Endothelial cell of umbilical vein (primary cell): ENCODE measurements around the gene PKP3. TPM values are rescaled to one million over a fixed set of nuclear protein-coding genes. Genes with fewer than 3 reads are reported as not detected.

Experiments used
- BruUV-seq: library from RNA; stranded (reverse); fragments of 400-500 nt; replicated peaks from 2 replicates; lab custom pipeline; 2021; lab: Mats Ljungman, UMichigan
- CTCF ChIA-PET: fragments of 300-600, 350-600 bp; sonication (Branson Sonifier 250); formaldehyde crosslinking; loops from one replicate; lab custom pipeline; 2021; ENCODE audit warnings: antibody characterized with exemption, inconsistent platforms; lab: Charles Lee
- POLR2A ChIA-PET: fragments of 300-600, 350-600 bp; sonication (Branson Sonifier 250); formaldehyde crosslinking; loops from one replicate; lab custom pipeline; 2021; ENCODE audit warnings: antibody characterized with exemption, inconsistent platforms; lab: Charles Lee
- DNase-seq: peaks from one replicate; pipeline ENCODE4 v3.0.0-alpha.2; 2011; ENCODE audit warnings: low read depth, low spot score
- FAIRE-seq: peaks from 2 replicates; lab custom pipeline; 2011; peaks lifted over from hg19 to GRCh38; lab: Jason Lieb, UNC
- H2AFZ ChIP-seq: 2 replicates; pipeline ENCODE4 v1.6.0; 2012; ENCODE audit warnings: low read depth, low read length, control low read depth, inconsistent platforms
- H3K27ac ChIP-seq: 2 replicates; pipeline ENCODE4 v1.5.1; 2011; ENCODE audit warnings: low read depth, mild to moderate bottlenecking, control low read depth, low read length, moderate library complexity; ENCODE audit not compliant: insufficient read depth
- H3K27me3 ChIP-seq, 2 experiments: 2 replicates each; pipeline versions ENCODE4 v1.6.0 to v1.6.1; 2011; ENCODE audit warnings: low read length in 2 of 2, mixed read lengths in 1 of 2; ENCODE audit not compliant: control insufficient read depth in 2 of 2, insufficient read depth in 2 of 2
- H3K36me3 ChIP-seq, 2 experiments: 2 replicates in 1 of 2; 3 replicates in 1 of 2; pipeline ENCODE4 v1.5.1; 2011; ENCODE audit warnings: low read length in 2 of 2, mild to moderate bottlenecking in 1 of 2, moderate library complexity in 1 of 2; ENCODE audit not compliant: control insufficient read depth in 2 of 2, insufficient read depth in 2 of 2; ENCODE audit errors: extremely low read depth in 1 of 2
- H3K4me1 ChIP-seq: 3 replicates; pipeline ENCODE4 v1.5.1; 2011; ENCODE audit warnings: mild to moderate bottlenecking, low read length; ENCODE audit not compliant: control insufficient read depth, insufficient read depth; ENCODE audit errors: extremely low read depth
- H3K4me2 ChIP-seq: 2 replicates; pipeline ENCODE4 v1.6.1; 2011; ENCODE audit warnings: low read length, control low read depth, mixed read lengths; ENCODE audit not compliant: insufficient read depth
- H3K4me3 ChIP-seq, 3 experiments: fragments of 200-600 bp in 1 of 3; sonication (generic), shearing (Covaris generic) in 1 of 3; replicated peaks in 1 of 3; 2 replicates each; pipeline ENCODE4 v1.5.1; 2011 to 2016; ENCODE audit warnings: control low read depth in 3 of 3, low read length in 3 of 3, mild to moderate bottlenecking in 2 of 3, inconsistent platforms in 1 of 3, low read depth in 1 of 3, moderate library complexity in 1 of 3; ENCODE audit not compliant: insufficient read depth in 1 of 3
- H3K79me2 ChIP-seq: 2 replicates; pipeline ENCODE4 v1.6.0; 2012; ENCODE audit warnings: low read length, inconsistent platforms; ENCODE audit not compliant: control insufficient read depth, insufficient read depth
- H3K9ac ChIP-seq: replicated peaks from 2 replicates; pipeline ENCODE3; 2011; ENCODE audit warnings: low read length, control low read depth; ENCODE audit not compliant: insufficient read depth; ENCODE audit errors: extremely low read depth
- H3K9me1 ChIP-seq: replicated peaks from 3 replicates; pipeline ENCODE4 v1.6.0; 2011; ENCODE audit warnings: mild to moderate bottlenecking, low read length; ENCODE audit not compliant: control insufficient read depth, insufficient read depth; ENCODE audit errors: extremely low read depth
- H3K9me3 ChIP-seq: replicated peaks from 2 replicates; pipeline ENCODE4 v1.5.1; 2012; ENCODE audit warnings: low read length, inconsistent platforms; ENCODE audit not compliant: control insufficient read depth, insufficient read depth
- H4K20me1 ChIP-seq: replicated peaks from 2 replicates; pipeline ENCODE3; 2011; ENCODE audit warnings: mild to moderate bottlenecking, low read length; ENCODE audit not compliant: control insufficient read depth, insufficient read depth; ENCODE audit errors: extremely low read depth
- EZH2 ChIP-seq: IDR thresholded peaks from 2 replicates; pipeline ENCODE4 v1.6.1; 2012; ENCODE audit warnings: borderline replicate concordance, low read depth, mild to moderate bottlenecking, moderate library complexity, low read length, inconsistent platforms; ENCODE audit not compliant: severe bottlenecking
- FOS ChIP-seq: IDR thresholded peaks from 2 replicates; pipeline ENCODE4 v1.6.1; 2011; ENCODE audit warnings: mild to moderate bottlenecking, low read length, moderate library complexity, borderline replicate concordance; ENCODE audit not compliant: insufficient read depth
- GATA2 ChIP-seq: IDR thresholded peaks from 2 replicates; pipeline ENCODE4 v1.7.0; 2011; ENCODE audit warnings: low read depth, mild to moderate bottlenecking, moderate library complexity, mixed read lengths, low read length; ENCODE audit not compliant: insufficient read length, insufficient read depth
- JUN ChIP-seq: IDR thresholded peaks from 2 replicates; pipeline ENCODE4 v1.6.1; 2011; ENCODE audit warnings: borderline replicate concordance, low read depth; ENCODE audit not compliant: insufficient read length, insufficient read depth
- MYC ChIP-seq: IDR thresholded peaks from one replicate; pipeline ENCODE4 v1.6.1; 2011; ENCODE audit warnings: mild to moderate bottlenecking, low read depth, low read length
- POLR2A ChIP-seq: IDR thresholded peaks from 2 replicates; pipeline ENCODE4 v1.6.1; 2012; ENCODE audit warnings: low read depth, mild to moderate bottlenecking, control low read depth, low read length
- POLR2AphosphoS5 ChIP-seq: IDR thresholded peaks from 2 replicates; pipeline ENCODE4 v1.6.1; 2012; ENCODE audit warnings: low read depth, mild to moderate bottlenecking, control low read depth, low read length, moderate library complexity; ENCODE audit not compliant: insufficient read depth
- dilution Hi-C: fragments of 300-500 bp; cut with MboI; formaldehyde crosslinking; loops from one replicate; pipeline ENCODE4 v1.15.0; 2019; ENCODE audit warnings: low sequenced_read_pairs; ENCODE audit not compliant: extremely low pct_ligation_motif_present
- intact Hi-C: fragments of 100-400 bp; cut with micrococcal nuclease; formaldehyde crosslinking; loops from one replicate; pipeline ENCODE4 v1.10.0; 2022
- polyA plus RNA-seq, 4 experiments: library from polyadenylated mRNA; depleted of rRNA in 3 of 4; stranded (reverse) in 3 of 4; unstranded in 1 of 4; fragments of >200 nt; gene quantifications; 2 replicates each; pipeline versions ENCODE4 v1.2.1 to v1.2.3, GENCODE V29; 2011 to 2012; ENCODE audit warnings: missing spikeins in 1 of 4
- total RNA-seq: library from RNA; stranded (reverse); gene quantifications from 2 replicates; pipeline ENCODE4 v1.2.3, GENCODE V29; 2021
- TF ChIP-seq, protein P1 (sequence below), 2 donors: IDR thresholded peaks; 1 replicate in 1 of 2; 2 replicates in 1 of 2; pipeline ENCODE4 v1.5.1; 2011; ENCODE audit warnings: low read length in 2 of 2, mild to moderate bottlenecking in 2 of 2, moderate library complexity in 2 of 2, control low read depth in 1 of 2, inconsistent platforms in 1 of 2, low read depth in 1 of 2; ENCODE audit not compliant: insufficient read depth in 1 of 2; ENCODE audit errors: extremely low read depth in 1 of 2
- TF ChIP-seq, protein P2 (sequence below): IDR thresholded peaks from 2 replicates; pipeline ENCODE4 v1.6.1; 2011; ENCODE audit not compliant: insufficient read depth, insufficient read length

PKP3 gene
- total and polyA plus RNA-seq, 2 donors (not counting 3 experiments of a cell fraction or from before 2014, with no cell fraction given) = 0.27 to 0.59 TPM

DNA sequence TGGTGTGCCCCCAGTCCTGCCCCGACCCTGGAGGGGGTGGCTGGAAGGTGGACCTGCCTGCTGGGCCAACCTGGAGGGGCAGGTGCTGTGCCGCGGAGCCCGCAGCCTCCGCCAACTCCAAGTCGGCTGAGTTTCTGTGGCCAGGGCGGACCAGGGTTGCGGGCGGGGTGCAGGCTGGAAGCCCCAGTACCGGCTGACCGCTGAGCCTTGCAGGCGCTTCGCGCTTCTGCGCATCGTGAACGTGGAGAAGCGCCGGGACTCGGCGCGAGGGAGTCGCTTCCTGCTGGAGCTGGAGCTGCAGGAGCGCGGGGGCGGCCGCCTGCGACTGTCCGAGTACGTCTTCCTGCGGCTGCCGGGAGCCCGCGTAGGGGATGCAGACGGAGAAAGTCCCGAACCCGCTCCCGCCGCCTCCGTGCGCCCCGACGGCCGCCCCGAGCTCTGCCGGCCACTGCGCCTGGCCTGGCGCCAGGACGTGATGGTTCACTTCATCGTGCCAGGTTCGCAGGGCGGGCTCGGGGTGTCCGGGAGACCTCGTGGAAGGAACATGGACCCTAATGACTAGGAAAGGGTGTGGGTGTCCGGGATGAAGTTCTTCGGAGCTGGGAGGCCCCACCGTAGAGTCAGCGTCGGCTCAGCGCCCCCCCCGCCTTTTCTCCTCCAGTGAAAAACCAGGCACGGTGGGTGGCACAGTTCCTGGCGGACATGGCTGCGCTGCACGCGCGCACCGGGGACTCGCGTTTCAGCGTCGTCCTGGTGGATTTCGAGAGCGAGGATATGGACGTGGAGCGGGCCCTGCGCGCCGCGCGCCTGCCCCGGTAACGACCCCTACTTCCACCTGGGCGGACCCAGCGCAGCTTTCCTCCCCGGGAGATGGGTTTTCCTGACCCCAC, 14.6 kb upstream of the PKP3 start:
- H3K27me3 ChIP-seq = no peaks in the 10 kb centered on the region
- no peak overlapping the region for H3K4me3 ChIP-seq
- dilution Hi-C loops = no loop called here
- ChIA-PET POLR2A (no interaction called here), CTCF (no interaction called here)
- no peaks in the 10 kb centered on the region for H4K20me1 ChIP-seq
- TF ChIP-seq GATA2 (no peak), FOS (no peak), POLR2A (no peak), MYC (no peak), POLR2AphosphoS5 (no peak), EZH2 (no peak), JUN (no peak)
- TF ChIP-seq, protein P1, sequence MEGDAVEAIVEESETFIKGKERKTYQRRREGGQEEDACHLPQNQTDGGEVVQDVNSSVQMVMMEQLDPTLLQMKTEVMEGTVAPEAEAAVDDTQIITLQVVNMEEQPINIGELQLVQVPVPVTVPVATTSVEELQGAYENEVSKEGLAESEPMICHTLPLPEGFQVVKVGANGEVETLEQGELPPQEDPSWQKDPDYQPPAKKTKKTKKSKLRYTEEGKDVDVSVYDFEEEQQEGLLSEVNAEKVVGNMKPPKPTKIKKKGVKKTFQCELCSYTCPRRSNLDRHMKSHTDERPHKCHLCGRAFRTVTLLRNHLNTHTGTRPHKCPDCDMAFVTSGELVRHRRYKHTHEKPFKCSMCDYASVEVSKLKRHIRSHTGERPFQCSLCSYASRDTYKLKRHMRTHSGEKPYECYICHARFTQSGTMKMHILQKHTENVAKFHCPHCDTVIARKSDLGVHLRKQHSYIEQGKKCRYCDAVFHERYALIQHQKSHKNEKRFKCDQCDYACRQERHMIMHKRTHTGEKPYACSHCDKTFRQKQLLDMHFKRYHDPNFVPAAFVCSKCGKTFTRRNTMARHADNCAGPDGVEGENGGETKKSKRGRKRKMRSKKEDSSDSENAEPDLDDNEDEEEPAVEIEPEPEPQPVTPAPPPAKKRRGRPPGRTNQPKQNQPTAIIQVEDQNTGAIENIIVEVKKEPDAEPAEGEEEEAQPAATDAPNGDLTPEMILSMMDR (IDR thresholded peaks at IDR 0.05; ENCODE audit: extremely low read depth in 1 of 2, insufficient read depth in 1 of 2, low read depth in 1 of 2, low read length in 2 of 2) = no peak
- TF ChIP-seq, protein P2, sequence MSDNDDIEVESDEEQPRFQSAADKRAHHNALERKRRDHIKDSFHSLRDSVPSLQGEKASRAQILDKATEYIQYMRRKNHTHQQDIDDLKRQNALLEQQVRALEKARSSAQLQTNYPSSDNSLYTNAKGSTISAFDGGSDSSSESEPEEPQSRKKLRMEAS = no peak
- DNase-seq (no peak), FAIRE-seq (no peak)
- no peak overlapping the region for H2AFZ ChIP-seq
- no peak overlapping the region for H3K9ac ChIP-seq
- intact Hi-C loops = no loop called here
- H3K9me3 ChIP-seq = no peaks in the 10 kb centered on the region
- H3K4me1 ChIP-seq = no peaks in the 10 kb centered on the region
- no peaks in the 10 kb centered on the region for H3K9me1 ChIP-seq
- no peaks in the 10 kb centered on the region for H3K79me2 ChIP-seq
- H3K36me3 ChIP-seq = no peaks in the 10 kb centered on the region
- BruUV-seq = no TSS peak
- H3K4me2 ChIP-seq = no peak overlapping the region
- H3K27ac ChIP-seq = no peak overlapping the region
